Stimulated activated CD4-positive, alpha-beta T cell treated with anti-CD3 and anti-CD28 coated beads, Interleukin-15, amount 100 ng/mL, for 48 hours (primary cell): ENCODE data around the gene PPARA.
"Not testable (repeated sequence)": the region's sequence is repeated elsewhere in the genome, so short reads cannot be mapped to it uniquely, and the experiment has no call there.

ENCODE experiments used
- DNase-seq, 2 donors: peaks; one replicate each; pipeline ENCODE4 v3.0.0-alpha.2; 2020; ENCODE audit warnings: low read depth in 2 of 2

The PPARA gene

GRCh38 chr22:46126853-46127385, 23.4 kb upstream of the PPARA start:
- no peak for DNase-seq

DNA sequence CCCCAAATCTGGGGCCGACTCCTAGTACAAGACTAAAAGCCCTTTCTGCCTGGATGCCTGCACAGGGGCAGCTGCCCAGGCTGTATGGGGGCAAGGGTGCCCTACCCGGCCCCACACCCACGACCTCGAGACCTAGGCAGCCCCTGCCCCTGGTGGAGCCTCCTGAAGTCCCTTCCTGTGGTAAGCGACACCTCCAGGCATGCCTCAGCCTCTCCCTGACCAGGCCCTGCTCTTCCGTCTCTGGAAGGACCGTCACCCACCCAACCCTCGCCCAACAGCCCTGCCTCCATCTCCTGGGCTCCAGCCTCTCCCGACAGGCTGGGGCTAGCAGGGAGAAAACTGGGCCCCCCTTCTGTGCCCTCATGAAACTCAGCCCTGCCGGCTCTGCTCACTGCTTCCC, 22.8 kb upstream of the PPARA start:
- DNase-seq = no peak

- DNase-seq = no peak
Observed at GRCh38 chr22:46128606-46129005, 21.7 kb upstream of the PPARA start.

- DNase-seq = no peak
Observed at GRCh38 chr22:46129390-46130041, 20.8 kb upstream of the PPARA start.

GRCh38 chr22:46131151-46131587, 19.2 kb upstream of the PPARA start:
- no peak for DNase-seq

- not testable (repeated sequence) for DNase-seq
Observed at GRCh38 chr22:46132193-46132829, 18.0 kb upstream of the PPARA start.

- no peak for DNase-seq
Observed at GRCh38 chr22:46132830-46133587, 17.3 kb upstream of the PPARA start.

DNA sequence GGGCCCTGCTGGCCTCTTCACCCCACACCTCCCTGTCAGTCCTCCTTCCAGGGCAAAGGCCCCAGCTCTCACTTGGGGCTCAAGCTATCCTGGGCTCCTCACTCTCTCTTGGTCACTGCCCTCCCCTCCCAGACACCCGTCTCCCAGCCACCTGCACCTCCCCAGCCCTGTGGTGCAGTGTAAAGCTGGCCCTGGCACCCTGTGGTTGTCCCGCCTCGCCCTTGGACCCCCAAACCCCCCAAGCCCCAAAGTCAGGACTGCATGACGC, 16.8 kb upstream of the PPARA start:
- no peak for DNase-seq

DNA sequence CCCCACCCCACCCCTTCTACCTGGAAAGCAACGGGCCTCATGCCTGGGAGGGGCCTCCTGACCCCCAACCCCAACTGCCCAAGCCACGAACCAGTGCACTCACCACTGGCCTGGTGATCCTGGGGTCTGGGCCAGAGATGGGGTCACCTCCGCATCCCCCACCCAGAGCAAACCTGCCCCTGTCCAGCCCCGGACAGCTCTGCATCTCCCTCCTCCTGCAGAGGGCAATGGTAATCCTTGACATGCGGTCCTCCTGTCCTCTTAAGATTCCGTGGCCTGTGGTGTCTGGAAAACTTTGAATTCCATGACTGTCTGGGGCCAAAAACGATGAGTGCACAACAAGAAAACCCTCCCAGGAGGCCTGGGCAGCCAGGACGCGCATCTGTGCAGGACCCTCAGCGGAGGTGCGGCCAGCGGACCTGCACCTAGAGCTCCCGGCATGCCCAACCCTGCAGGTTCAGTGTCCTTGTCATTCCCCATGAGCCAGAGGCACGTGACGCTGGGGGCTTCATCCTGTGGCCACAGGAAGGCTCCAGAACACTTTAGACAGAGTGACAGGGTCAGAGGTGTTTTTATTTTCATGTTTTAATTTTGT, 16.1 kb upstream of the PPARA start:
- DNase-seq = no peak

- DNase-seq = no peak
Observed at GRCh38 chr22:46135611-46136485, 14.5 kb upstream of the PPARA start.

DNA sequence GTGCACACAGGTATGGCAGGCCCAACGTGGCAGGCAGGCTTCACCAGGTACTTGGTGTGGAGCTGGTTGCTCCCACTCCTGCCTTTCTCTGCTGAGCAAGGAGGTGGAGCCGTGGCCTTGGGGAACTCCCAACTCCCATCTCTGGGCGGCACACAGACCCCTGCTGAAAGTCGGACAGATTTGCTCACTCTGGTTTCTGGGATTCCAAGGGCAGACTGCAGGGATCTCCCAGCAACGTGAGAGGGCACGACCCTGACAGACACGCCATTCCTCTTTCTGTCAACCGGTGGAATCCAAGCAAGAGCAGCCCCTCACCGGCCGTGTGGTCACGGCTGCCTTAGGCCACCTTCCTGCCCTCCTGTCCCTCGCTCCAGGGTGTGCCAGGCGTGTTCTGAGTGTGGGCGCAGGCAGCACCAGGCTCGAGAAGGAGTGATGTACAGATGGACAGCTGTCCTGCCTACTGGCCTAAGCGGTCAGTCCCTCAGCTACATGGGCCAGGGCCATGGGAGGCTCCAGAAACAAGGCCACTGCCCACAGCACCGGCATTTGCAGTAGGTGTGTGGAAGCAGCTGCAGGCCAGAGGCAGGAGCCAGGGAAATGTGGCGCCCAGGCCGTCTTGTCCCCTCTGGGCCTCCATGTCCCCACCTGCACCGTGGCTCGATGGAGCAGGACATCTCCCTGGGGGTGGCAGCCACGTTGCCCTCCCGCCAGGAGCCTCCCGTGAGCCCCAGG, 13.7 kb upstream of the PPARA start:
- no peak for DNase-seq

GRCh38 chr22:46137218-46137766, 13.0 kb upstream of the PPARA start:
- no peak for DNase-seq

GRCh38 chr22:46138058-46138797, 12.1 kb upstream of the PPARA start:
- DNase-seq = no peak

GRCh38 chr22:46139417-46139816, 10.9 kb upstream of the PPARA start:
- not testable (repeated sequence) for DNase-seq

DNA sequence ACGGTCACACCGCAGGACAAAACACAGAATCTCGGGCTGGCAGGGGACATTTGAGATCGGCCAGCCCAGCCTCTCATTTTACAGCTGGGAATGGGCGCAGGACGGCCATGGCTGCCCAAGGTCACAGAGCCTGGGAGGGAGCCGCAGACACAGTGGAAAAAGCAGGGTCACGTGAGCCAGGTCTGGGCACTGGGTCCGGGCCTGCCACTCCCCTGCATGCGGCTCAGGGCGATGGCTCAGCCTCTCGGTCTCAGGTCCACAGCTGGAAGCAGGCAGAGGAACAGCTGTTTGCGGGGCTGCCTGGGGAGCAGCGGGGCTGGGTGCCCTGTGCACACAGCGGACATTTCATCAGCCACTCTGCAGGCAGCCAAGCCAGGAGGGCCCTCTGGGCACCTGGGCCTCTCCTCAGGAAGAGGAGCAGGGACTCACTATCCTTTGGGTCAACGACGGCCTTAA, 10.4 kb upstream of the PPARA start:
- DNase-seq = no peak

DNA sequence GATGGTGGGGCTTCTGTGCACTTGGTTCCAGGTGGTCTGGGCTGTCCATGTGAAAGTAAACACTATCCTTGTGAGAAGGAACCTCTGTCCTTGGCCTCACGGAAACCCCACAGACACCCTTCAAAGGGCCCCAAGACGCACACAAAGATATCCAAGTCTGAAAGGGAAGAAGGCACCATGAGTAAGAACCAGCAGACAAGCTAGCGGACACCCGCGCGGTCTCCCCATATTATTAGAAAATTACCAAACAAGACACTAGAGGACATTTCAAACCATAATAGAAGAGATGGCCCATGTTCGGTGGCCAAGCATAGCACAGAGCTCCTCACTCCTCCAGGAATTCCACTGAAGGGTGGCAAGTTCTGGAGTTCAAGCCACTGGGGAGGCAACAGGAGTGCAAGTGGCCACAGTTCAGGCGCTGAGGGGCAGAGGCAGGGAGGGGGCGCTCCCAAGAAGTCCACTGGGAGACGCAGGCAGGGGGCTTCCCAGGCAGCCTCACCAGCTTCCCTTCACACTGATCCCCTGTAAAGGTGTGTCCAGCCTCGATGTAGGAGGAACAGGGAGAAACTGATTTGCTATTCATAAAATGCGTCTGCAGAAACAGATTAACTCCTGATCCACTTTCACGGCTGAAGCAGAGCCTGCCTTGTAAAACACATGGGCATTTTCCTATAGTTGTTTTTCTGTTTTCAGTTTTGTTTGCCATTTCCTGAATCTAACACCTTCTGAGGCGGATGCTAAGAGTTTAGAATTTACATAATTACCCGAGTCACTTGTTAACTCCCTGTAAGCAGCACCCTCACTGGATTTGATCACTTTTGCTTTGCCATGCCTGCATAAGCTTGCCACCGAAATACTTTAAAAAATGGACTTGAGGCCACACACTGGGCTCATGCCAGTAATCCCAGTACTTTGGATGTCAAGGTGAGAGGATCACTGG, 9.1 kb upstream of the PPARA start:
- DNase-seq = no peak

DNA sequence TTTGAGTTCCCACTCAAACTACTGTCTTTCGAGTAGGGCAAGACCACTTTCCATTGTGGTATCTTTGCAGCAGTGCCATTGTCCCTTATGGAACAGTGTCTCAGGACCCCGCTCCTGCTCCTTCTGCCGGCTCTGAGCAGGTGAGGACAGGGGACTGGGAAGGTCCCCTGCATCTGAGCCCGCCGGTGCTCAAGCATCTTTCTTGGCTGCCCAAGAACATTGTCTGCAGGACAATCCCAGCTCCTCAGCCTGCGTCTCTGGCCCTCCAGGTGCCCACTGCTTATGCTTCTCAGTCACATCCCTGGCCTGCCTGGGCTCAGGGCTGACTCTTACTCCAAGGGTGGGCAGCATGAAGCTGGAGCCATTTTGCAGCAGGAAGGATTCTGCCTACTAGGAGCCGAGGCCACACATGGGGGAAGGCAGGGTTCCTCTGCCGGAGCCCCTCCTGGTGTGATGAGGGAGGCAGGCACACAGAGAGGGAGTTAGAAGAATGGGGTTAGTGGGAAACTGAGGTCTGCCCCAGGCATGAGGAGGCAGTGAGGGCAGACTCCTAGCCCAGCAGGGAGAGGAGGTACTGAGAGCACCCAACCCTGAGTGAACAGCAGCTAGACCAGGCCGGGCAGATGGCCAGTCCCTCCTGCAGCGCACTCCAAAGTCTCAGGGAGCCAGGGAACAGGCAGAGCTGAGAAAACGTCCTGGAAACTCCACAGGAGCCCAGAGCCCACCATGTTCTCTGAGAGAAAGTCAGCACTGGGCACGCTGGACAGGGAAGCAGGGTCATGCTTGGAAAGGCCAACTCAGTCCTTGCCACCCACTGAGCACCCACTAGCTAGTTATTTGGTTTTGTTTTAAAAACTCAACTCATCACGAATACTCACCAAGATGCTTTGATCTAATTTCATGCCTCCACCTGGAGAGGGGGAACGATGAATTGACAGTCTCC, 7.5 kb upstream of the PPARA start:
- DNase-seq = no peak
